WI38 (cell line): ENCODE results near the gene EXTL1.

Source experiments
- H3K4me3 ChIP-seq: 2 replicates; pipeline ENCODE4 v1.5.1; 2011; ENCODE audit warnings: low read depth, mild to moderate bottlenecking, control low read depth, low read length
- TF ChIP-seq, protein P1 (sequence below): IDR thresholded peaks from 2 replicates; pipeline ENCODE4 v1.5.1; 2012; ENCODE audit warnings: low read depth, mild to moderate bottlenecking, control low read depth, low read length

The EXTL1 gene

DNA sequence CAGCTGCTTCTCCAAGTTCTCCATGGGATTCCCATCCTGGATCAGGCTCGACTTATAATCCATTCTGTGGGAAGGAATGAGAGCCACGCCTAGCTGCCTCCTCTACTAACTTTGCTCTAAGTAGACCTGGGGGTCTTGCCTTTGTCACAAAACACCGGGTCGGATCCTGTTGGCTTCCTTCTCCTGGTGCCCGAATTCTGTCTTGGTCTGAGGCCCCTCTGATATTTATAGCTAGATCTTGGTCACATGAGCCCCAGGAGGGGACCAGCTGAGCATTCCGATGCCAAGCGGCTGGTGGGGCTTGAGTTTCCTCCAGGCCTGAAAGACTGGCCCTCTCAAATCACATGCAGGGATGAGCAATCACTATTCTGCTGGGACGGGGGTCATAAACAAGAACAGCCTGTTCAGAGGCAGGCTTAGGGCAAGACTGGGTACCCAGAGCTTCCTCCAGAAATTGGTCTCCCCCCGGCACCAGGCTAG, 45.9 kb downstream of the EXTL1 start, which contains the start of gene TRIM63:
Gene TRIM63 (minus strand): TSS at position 199 of the 480 bp plus-strand sequence. CDS start 136 bp downstream, at position 63.
- H3K4me3 ChIP-seq, result no peak within 1 kb of the TSS
- TF ChIP-seq, protein P1, sequence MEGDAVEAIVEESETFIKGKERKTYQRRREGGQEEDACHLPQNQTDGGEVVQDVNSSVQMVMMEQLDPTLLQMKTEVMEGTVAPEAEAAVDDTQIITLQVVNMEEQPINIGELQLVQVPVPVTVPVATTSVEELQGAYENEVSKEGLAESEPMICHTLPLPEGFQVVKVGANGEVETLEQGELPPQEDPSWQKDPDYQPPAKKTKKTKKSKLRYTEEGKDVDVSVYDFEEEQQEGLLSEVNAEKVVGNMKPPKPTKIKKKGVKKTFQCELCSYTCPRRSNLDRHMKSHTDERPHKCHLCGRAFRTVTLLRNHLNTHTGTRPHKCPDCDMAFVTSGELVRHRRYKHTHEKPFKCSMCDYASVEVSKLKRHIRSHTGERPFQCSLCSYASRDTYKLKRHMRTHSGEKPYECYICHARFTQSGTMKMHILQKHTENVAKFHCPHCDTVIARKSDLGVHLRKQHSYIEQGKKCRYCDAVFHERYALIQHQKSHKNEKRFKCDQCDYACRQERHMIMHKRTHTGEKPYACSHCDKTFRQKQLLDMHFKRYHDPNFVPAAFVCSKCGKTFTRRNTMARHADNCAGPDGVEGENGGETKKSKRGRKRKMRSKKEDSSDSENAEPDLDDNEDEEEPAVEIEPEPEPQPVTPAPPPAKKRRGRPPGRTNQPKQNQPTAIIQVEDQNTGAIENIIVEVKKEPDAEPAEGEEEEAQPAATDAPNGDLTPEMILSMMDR, result no peak

DNA sequence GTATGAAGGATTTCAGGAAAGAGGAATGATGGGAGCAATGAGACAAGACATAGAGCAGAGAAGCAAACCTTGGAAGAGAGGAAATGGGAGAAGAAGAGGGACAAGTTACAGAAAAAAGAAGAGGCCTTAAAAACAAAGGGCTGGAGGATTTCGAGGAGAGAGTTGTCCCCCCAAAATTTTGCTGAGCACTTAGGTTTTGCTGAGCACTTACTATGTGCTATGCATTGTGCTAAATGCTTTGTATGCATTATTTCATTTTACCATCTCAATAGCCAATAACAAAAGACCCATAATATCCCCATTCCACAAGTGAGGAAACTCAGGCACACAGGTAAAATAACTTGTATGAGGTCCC, 48.3 kb downstream of the EXTL1 start:
- TF ChIP-seq, protein P1, result no peak
- H3K4me3 ChIP-seq, result no peak overlapping the region

- TF ChIP-seq, protein P1, result no peak
These were observed 48.9 kb downstream of the EXTL1 start for GRCh38 chr1:26070296-26070962.

DNA sequence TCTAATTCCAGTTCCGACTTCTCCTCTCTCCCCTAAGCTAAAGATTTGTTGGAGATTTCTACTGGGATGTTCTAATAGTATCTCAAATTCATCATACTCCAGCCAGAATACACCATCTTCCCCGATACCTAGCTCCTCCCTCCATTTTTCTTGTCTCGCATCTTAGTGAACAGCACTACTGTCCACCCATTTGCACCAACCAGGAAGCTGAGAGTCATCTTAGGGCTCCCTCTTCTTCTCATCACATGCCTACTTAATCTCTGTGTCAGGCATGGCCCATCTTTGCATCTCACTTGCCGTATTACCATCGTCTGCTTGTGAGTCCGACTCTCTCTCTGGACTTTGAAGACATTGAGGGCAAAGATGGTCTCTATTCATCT, 49.4 kb downstream of the EXTL1 start:
- no peak overlapping the region for H3K4me3 ChIP-seq
- TF ChIP-seq, protein P1, result no peak

More at GRCh38 chr1:26070296-26070962, 48.9 kb downstream of the EXTL1 start:
- H3K4me3 ChIP-seq, result no peak overlapping the region

- no peak overlapping the region for H3K4me3 ChIP-seq
- TF ChIP-seq, protein P1, result no peak
These were observed 50.7 kb downstream of the EXTL1 start for GRCh38 chr1:26072305-26072704.

DNA sequence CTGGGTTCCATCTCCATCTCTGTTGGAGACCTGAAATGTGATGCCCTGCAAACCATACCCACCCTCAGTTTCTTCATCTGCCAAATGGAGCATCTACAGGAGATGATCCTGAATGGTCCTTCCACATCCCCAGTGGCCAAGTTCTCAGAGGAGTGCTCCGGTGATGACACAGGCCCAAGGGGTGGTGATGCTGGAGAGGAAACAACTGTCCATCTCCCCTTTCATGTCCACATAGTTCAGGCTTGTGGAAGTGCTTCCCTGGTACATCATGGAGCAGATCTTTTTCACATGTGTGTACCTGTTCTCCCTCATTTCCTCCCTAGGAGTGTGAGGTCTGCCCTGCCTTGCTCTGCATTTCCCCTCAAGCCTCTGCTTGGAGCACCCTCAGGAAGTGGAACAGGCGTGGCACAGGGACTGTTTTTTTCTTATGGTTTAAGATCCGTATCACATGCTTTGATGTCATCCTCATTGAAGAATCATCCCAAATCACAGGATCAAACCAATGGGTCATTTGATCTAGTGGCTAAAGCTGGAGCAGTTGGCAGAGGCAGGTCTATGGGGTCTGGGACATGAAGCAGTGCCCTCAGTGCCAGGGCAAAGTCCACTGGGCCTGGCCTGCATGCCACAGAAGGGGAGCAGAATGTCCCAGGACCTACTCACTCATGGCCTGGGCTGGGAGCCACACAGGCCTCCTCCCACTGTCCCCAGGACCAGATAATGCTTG, 54.0 kb downstream of the EXTL1 start:
- TF ChIP-seq, protein P1, result no peak
- H3K4me3 ChIP-seq, result no peak overlapping the region

DNA sequence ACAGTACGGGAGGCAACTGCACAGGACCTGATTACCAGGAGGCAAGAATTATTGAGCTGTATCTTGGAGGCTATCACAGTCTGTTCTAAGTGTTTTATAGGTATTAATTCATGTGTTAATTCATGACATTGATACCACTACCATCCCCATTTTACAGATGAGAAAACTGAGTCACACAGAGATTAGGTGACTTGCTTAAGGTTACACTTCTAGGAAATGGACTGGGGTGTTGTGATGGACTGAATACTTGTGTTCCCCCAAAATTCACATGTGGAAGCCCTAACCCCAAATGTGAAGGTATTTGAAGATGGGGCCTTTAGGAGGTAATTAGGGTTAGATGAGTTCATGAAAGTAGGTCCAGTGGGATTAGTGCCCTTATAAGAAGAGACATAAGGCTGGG, 55.9 kb downstream of the EXTL1 start:
- TF ChIP-seq, protein P1, result no peak
- H3K4me3 ChIP-seq, result no peak overlapping the region
